ENCODE results near the gene DCD.

Gene DCD

GRCh38 chr12:54605138-54605970 lies 42.8 kb downstream of the DCD start:
- no peak for DNase-seq

DNA sequence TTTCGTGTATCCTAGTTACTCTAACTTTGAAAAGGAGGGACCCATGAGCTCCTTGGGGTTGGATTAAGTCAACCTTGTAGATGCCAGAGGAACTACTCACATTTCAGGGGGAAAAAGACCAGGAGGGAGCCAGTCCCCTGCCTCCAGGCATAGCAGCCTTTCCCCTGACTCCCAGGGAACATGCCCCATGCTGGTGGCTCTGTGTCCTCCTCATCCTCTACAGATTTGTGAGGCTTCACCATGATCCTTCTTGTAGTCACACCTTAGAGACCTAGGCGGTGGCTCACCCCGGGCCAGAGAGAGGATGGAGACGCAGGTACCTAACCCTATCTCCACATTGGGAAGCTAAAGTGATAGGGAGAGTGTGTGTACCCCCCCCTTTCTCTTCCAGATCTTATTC lies 43.7 kb downstream of the DCD start:
- no peak for DNase-seq

DNA sequence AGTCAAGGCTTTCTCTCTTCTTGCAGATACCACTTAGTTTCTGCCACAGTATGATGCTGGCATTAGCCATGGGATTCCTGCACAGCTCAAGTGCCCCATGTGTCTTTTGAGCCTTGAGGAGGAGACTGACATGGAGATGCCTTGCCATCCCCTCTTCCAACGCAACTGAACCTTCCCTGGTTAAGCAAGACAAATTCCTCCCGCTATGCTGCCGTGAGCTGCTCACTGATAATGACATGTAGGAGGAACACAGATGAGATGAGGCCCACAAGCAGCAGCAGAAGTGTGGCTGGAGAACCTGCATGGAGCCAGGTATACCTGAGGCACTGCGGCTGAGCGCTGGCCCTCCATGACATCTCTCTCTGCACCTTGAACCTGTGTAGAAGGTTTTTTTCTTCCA lies 44.3 kb downstream of the DCD start:
- DNase-seq, result no peak

DNA sequence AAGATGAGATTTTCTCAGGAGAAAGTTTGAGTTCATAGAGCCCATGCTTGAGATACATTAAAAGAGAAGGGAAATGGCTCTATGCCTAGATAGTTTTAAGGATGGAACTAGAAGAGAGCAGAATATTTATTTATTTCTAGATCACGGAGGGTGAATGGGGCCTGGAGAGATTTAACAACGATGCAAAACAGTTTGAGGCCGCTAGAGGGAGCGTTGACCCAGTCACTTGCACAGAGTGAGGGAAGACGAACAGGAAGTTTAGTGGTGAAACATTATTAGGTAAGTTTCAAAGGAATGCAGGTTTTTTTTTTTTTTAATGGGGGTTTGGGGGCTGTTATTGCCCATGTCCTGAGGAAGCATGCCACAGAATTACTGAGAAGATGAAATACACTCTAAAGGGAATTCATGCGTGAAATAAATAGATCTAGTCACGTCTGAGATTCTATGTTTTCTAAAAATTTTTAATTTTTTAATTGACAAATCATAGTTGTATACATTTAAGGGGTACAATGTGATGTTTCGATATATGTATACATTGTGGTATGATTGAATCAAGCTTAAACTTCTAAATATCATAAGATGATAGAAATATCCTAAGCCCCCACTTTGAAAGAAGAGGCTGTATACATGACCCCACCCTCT lies 44.9 kb downstream of the DCD start:
- no peak for DNase-seq

DNA sequence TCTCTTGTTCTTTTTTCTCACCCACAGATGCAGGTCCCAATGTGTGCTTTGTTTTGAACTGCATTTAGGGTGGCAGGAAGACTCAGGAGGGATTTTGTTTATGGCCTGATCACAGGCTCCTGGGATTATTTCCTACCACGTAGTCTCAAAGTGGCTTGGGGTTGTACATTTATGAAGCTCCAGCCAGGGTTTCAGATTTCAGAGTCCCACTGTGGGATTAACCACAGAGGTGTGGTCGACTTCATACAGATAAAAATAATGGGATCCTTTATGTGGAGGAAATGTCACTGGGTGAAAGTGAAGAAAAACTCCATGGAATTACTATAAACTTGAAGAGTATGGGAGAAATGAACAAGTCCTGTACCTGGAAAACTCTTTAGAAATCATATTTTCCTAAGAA lies 45.5 kb downstream of the DCD start:
- DNase-seq, result no peak

DNA sequence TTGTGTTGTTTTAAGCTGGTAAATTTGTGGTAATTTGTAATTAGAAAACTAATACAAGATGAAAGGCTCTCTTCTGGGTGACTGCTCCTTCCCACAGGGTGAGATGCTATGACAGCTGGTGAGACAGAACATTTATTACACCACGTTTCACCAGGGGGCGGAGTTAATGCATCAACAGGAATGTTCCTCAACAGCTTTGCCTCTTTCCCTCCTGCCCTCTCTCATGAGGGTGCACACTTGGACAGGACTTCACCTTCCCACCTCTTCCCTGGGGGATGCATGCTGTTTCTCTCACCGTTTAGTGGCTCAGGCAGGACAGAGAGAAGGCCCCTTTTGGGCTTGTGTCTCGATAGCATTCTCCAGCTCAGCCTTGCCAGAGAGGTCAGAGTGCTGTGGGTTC lies 46.3 kb downstream of the DCD start:
- no peak for DNase-seq

DNA sequence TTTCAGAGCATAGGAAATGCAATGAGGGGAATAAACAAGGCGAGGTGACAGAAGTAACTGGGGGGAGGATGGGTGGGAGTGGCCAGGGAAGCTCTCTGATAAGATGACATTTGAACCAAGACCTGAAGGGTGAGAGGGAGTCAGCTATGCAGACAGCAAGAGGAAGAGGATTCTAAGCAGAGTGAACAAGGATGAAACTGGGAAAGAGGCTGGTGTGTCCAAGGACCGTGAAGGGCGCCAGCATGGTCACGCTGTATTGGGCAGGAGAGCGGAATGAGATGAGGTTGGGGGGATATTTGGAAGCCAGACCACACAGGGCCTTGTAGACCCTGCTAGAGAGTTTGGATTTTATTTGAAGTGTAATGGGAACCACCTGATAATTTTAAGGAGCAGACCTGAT lies 49.2 kb downstream of the DCD start:
- DNase-seq, result no peak

GRCh38 chr12:54596526-54596946 lies 51.6 kb downstream of the DCD start:
- DNase-seq, result no peak

GRCh38 chr12:54595471-54595870 lies 52.7 kb downstream of the DCD start:
- no peak for DNase-seq
